Sciatic nerve (tissue), 2 donors: ENCODE data around the gene ARHGEF39. TPM values are rescaled to one million over a fixed set of nuclear protein-coding genes. Genes with fewer than 3 reads are reported as not detected.

ENCODE experiments used
- ATAC-seq: fragments of 200-7000 bp; cut with Tn5 transposase; one replicate; pipeline ENCODE4 v1.9.1; 2020; ENCODE audit warnings: mild to moderate bottlenecking, moderate library complexity
- DNase-seq: peaks from one replicate; pipeline ENCODE4 v3.0.0-alpha.2; 2020; ENCODE audit warnings: low spot score
- intact Hi-C: fragments of 100-400 bp; cut with DNase I; formaldehyde crosslinking; loops from one replicate; pipeline ENCODE4 v1.14.2; 2022
- total RNA-seq: library from RNA; stranded (reverse); fragmentation: NEBNext Ultra II Directional; extraction: Animal tissue kit (Norgen Biotek cat#: 25700); gene quantifications from one replicate; pipeline ENCODE4 v1.2.1, GENCODE V29; 2021
- donor health status: DM: no; HTN: no; CAD: no.
- donor health status: DM: no; HTN: no; CAD: no.

Gene ARHGEF39, protein sequence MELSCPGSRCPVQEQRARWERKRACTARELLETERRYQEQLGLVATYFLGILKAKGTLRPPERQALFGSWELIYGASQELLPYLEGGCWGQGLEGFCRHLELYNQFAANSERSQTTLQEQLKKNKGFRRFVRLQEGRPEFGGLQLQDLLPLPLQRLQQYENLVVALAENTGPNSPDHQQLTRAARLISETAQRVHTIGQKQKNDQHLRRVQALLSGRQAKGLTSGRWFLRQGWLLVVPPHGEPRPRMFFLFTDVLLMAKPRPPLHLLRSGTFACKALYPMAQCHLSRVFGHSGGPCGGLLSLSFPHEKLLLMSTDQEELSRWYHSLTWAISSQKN
- not detected for total RNA-seq

DNA sequence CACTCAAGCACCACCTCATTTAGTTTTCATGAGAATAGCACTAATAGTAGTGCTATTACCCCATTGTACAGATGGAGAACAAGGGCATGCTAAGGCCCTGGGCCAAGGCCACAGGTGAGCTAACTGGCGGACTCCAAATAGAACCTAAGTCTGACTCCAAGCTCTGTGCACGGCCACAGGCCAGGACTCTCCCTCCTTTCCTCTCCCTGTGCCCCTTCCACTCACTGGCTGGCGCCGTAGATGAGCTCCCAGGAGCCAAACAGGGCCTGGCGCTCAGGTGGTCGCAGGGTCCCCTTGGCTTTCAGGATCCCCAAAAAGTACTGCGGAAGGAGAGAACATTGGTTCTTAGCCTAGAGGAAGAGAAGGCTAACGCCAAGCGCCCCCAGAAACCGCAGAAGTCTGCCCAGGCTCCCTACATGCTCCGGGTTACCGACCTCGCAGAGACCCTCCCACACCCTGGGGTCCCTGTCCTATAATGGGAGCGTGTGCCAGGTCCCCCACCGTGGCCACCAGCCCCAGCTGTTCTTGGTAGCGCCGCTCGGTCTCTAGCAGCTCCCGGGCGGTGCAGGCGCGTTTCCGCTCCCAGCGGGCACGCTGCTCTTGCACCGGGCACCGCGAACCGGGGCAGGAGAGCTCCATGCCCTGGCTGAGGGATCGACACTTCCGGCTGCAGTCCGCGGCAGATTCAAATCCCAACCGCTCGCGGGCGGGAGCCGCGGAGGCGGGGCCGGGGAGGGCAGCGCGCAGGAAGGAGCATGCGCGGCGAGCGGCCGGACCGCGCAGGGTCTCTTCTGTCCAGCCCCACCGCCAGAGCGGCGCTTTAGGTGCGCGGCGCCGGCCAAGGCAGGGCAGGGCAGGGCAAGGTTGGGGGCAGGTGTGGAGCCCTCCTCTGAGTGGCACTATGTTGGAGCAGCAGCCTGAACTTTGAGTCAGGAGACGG lies at the start of gene ARHGEF39:
ARHGEF39 (minus strand) TSS at position 665 of the 940 bp plus-strand sequence; CDS start at position 639, 26 bp downstream.
- ATAC-seq (peak; percentile 85), DNase-seq (peak; percentile 86)
- intact Hi-C loops, result no loop called here

DNA sequence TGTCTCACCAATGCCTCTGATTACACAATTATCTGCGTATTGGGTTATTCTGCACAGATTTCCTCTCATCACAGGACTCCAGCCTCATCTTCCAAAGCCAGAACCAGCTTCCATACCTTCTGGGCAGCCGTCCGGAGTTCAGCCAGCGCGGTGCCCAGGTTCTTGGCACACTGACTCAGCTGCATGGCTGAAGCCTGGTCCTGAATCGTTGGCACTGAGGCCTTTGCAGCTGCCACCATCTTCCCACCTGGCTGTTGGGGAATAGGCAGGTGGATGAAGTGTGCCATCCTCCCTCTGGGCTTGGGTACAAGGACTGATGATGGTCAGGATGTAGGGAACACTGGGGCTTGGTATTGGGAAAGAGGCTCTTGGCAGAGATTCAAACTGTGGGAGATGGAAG lies 49.1 kb upstream of the ARHGEF39 start:
- DNase-seq (no peak), ATAC-seq (no peak)
- intact Hi-C loops, result no loop called here

DNA sequence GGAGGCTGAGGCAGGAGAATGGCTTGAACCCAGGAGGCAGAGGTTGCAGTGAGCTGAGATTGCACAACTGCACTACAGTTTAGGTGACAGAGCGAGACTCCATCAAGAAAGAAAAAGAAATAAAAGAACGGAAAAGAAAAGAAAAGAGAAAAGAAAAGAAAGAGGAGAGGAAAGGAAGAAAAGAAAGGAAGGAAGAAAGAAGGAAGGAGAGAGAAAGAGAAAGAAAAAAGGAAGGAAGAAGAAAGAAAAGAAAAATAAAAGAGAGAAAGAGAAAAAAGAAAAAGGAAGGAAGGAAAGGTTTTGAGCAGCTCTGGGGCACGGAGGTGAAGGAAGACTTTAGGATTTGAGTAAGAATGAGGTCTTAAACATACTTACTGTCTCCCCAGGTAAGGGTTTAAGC lies 48.6 kb upstream of the ARHGEF39 start:
- intact Hi-C loops, result no loop called here
- DNase-seq, result no peak
- no peak for ATAC-seq

DNA sequence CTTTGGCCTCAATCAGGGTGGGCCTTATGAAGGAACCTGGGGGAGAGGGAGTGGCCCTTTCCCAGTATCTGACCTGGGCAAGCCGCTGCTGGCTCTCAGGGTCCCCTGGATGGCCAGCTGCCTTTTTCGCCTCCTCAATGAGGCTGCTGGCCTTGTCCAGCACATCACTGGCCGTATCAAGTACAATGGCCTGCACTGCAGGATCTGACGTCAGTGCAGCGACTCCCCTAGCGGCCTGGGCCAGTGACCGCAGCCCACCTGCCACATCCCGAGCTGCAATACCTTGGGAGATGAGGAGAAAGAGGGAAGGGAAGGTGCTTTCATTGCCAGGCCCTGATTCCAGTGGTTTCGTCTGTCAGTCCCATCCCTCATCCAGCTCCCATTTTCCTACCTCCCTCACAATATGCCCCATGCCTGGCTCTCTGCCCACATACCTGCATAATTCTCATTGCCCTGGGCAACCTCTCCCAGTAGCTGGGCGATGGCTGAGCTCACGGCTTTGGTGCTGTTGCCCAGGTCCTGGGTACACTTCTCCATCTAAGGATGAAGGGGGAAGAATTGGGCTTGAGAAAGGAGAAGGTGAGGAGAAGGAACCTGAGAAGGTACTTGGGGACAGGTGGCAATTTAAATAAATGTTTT lies 47.9 kb upstream of the ARHGEF39 start:
- intact Hi-C loops, result no loop called here
- DNase-seq (no peak), ATAC-seq (no peak)

DNA sequence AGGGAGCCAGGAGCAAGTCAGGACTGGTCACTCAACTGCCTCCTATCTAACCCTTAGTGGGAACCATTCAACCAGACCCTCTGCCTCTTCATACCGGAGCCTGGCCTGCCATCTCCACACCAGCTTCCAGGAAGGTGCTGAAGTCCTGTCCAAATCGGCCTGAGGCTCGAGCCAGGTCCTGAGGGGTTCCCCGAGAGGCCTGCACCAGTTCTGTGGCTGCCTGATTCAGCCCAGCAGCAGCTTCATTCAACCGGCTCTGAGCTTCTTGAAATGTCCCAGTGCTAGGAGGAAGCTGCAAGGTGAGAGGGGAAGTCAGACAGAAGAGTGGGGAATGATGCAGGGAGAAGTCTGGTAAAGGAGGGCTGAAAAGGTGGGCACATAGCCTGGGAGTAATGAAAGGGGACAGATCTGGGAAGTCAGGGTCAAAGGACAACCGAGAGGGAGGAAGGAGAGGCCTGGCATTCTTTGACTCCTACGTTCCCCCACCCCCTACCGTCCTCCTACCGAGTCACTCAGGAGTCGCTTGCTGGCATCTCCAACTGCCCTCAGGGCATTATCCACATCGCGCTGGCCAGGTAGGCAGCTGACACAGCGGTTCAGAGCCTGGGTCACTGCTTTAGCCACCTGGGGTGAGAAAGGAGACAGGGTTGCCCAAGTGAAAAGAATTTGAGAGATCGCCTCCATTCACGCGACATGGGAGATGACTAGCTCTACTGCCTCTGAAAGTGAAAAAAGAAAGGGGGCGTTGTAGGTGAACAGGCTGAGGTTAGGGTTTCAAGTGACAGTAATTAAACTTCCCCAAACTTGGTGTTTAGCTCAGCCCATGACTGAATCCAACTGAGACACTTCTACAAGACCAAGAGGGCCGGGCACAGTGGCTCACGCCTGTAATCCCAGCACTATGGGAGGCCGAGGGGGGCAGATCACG lies 46.8 kb upstream of the ARHGEF39 start:
- DNase-seq (no peak), ATAC-seq (no peak)
- intact Hi-C loops, result no loop called here

DNA sequence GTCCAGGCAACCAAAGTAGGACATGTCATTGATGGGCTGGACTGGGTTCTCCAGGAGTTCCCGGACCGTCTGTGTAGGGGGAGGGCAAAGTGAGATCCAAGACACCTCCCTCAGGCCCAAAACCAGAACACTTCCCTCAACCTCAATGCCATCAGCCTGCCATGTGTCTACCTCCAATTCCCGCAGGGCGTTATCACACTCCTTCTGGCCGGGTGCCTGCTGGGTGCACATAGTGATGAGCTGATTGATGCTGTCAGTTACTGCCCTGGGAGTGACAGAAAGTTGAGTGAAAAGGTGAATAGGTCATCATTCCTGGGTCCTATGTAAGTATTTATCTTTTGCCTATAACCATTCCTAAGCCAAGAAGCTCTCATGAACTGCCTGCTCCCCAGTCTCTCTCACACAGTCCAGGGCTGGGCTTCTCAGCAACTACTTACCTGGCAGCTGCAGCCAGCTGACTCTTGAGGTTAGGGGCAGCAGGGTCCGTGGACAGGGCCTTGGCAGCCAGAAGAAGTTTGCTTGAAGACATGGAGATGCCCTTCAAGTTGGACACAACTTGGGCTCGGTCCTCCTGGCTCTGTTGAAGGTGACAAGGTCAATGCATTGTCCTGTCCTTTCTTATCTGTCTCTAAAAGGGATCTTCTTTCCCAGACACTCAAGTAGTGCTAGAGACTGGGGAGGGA lies 46.0 kb upstream of the ARHGEF39 start:
- ATAC-seq (no peak), DNase-seq (no peak)

DNA sequence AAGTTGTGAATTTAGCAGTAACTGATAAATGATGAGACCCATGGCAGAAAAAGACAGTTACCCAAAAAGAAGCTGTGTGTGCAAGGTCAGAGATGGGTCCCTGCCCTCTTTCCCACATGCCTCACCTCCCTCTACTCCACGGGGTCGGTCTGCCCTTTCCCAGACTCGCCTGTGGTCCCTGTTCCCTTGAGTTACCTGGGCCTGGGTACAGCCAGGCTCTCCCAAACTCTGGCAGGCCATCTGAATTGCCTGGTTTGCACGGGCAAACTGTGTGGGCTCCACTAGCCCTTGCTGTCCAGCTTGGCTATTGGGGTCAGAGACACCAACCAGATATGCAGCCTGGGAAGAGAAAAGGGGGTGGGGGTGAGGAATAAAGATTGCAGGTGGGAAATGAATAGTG lies 43.2 kb upstream of the ARHGEF39 start:
- no peak for DNase-seq

More for the DNA sequence above, 46.0 kb upstream of the ARHGEF39 start:
- intact Hi-C loops, result no loop called here

DNA sequence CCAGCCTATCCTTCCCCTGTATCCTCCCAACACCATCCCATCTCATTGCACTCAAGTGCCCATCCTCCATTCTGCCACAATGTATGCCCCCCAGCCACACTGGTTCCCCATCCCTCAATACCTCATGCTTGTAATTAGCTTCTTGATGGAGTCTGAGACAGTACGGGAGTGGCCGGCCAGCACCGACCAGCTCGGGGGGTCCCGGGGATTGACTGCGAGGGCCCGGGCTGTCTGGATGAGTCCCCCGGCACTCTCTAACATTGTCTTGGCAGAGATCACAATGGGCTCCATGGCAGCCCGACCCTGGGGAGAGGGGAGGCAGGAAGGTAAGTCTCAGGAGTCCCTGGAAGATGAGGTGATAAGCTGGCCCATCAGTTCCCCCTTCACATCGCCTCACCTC lies 42.0 kb upstream of the ARHGEF39 start:
- ATAC-seq (no peak), DNase-seq (no peak)
- intact Hi-C loops, result no loop called here

More for the DNA sequence above, 43.2 kb upstream of the ARHGEF39 start:
- intact Hi-C loops, result no loop called here
- ATAC-seq, result no peak

DNA sequence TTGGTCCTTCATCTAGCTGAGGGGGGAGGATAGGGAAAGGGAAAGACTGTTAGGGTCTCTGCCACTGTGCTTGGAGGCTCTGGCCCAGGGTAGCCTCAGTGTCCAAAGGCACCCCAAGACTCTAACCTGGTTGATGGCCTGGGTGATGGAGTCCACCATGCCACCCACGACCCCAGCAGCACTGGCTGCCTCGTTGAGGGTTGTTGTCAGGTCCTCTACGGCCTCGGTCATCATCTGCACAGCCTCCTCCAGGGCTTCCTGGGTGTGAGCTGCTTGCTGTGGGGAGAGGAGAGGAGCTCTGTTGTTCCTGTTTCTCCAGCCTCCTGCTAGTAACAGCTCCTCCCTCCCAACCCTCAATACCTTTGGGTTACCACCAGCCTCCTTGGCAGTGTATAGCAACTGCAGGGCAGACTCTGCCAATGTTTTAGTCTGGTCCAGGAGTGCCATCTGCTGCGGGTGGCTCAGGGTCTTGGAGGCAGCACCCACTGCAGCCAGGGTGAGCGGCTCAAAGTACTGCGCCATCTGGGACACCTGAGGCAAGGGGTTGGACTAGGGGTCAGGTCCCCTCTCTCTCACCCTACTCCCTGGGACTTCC lies 40.9 kb upstream of the ARHGEF39 start:
- DNase-seq, result no peak
- intact Hi-C loops, result no loop called here
- no peak for ATAC-seq

DNA sequence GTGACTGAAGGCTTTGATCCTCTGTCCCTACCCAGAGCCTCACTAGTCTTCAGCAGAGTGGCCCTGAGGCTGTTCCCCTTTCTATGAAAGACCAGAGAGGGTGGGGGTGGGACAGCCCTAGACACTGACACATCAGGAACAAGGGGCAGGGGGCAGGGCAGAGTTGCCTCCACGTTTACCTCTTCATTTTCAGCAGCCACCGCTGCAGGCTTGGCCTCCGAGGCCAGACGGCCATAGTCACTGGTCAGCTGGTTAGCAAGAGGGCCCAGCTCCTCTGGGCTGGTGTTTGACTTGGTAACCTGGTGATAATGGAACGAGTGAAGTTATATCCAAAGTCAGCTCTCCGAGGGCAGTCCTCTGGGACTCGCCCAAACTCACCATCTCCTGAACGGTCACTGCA lies 40.4 kb upstream of the ARHGEF39 start:
- intact Hi-C loops, result no loop called here
- DNase-seq (no peak), ATAC-seq (no peak)

DNA sequence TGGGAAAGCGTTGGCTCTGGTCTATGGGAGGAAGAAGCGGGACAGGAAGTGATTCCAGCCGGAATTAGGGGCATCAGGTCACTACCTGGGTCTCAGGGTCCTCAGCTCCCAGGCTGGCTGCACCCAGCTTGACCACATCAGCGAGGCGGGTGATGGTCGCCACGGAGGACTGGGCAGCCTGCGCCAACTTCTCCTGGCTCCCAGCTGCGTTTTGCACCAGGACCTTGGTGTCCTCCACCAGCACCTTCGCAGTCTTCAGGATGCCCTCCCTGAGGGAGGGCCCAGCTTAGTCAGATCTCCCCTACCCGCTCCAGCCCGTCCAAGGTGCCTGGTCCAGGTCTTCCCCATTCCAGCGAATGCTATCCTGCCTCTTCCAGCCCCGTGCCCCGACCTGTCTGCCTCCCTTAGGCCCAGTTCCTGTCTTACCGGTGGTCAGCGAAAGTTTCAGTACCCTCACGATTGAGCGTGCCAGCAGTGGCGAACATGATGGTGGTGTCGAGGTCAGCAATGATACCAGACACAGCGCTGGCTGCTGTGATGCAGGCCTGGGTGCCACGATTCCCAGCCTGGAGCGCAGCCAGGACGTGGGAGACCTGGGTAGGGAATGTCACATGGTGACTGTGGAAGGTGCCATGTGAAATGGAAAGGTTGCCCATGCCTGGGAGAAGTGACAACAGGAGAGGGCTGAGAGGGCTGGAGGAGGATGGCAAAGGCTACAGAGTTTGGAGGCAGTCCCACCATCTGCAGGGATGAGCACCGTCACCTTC lies 39.1 kb upstream of the ARHGEF39 start:
- ATAC-seq, result peak; percentile 5

DNA sequence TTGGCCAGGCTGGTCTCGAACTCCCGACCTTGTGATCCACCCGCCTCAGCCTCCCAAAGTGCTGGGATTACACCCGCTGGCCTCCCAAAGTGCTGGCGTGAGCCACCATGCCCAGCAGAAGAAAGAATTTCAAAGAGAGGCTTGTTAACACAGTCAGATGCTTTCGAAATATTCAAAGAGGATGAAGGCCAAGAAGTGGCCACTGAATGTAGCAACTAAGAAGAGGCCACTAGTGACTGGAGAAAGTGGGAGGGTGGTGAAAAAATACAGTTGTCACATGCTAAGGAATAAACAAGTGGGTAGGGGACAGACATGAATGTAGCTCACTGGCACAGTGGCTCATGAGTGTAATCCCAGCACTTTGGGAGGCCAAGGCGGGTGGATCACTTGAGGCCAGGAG lies 37.7 kb upstream of the ARHGEF39 start:
- intact Hi-C loops, result no loop called here
- ATAC-seq, result no peak
- no peak for DNase-seq

More for the DNA sequence above, 39.1 kb upstream of the ARHGEF39 start:
- no peak for DNase-seq
- intact Hi-C loops, result no loop called here

DNA sequence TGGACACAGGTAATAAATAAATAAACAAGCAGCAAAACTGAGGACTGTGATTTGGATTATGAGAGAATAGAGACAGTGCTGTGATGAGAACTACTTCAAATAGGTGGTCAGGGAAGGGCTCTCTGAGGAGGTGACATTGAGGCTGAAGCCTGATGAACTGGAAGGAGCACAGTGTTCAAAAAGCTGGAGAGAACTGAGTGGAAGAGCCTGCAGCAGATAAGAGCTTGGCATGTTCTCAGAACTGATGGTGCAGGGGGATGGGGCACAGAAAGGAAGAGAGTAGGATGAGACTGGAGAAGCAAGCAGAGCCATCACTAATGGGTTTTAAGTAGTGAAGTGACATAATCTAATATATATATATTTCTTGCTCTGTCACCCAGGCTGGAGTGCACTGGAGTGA lies 35.9 kb upstream of the ARHGEF39 start:
- DNase-seq (no peak), ATAC-seq (no peak)
- intact Hi-C loops, result no loop called here

DNA sequence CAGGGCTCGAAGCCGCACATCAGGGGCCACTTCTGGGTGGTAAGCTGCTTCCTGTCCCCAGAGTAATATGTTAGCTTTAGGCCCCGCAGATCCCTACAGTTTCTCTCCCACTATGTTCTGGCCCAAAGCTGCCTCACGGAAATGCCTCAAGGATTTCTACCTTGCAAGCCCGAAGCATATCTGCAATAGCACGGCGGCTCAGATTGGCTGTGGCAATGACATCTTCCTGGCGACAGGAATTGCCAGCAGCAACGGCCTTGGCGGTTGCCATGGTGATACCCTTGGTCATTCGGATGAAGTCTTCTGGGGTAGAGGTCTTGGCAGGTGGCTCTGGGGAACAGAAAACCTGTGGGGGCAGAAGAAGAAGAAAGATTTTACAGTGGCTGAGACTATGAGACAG lies 35.0 kb upstream of the ARHGEF39 start:
- ATAC-seq (no peak), DNase-seq (no peak)
- intact Hi-C loops, result no loop called here

DNA sequence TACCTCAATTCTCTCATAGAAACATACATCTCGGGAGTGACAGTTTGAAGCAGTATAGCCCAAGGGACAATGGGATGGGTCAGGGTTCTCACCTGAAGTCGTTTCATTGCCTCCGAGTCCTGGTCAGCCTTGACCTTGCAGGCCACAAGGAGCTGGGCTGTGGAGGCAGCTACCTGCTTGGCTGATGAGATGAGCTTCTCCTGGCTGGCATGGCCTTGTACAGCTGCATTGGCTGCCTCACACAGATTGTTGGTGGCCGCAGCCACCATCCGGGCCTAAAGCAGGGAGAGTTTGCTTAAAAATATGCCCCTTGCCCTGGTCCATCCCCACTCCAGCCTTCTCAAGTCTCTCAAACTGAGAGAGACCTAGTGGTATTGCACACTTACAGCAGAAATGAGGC lies 33.2 kb upstream of the ARHGEF39 start:
- DNase-seq, result no peak
- intact Hi-C loops, result no loop called here
- no peak for ATAC-seq

DNA sequence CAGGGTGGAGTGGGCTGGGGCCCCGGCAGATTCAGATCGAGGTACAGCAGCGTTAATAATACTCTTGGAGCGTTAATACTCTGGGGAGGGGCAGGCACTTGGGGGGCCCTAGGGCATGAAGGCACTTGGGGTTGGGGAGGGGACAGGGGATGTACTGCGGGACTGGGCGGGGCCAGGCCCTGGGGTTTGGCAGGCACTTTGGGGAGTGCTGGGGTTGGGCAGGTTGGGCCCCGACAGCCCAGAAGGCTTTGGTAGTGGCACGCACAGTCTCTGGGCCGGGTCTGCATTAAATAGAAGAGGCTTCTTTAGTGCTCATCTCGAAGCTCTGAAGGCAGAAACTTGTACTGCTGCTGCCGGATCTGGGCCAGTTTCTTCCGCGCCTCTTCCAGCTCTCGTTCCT lies 32.5 kb upstream of the ARHGEF39 start:
- peak; percentile 25 for ATAC-seq

More for the DNA sequence above, 32.5 kb upstream of the ARHGEF39 start:
- no peak for DNase-seq
- intact Hi-C loops, result no loop called here
